GM23248 (cell line): Measurements from ENCODE around the gene HAGH. TPM values are rescaled to one million over a fixed set of nuclear protein-coding genes. Genes with fewer than 3 reads are reported as not detected.

Experiments used
- DNase-seq: peaks from one replicate; pipeline ENCODE4 v3.0.0-alpha.2; 2015
- H2AFZ ChIP-seq: fragments of 200-600 bp; sonication (generic); 2 replicates; pipeline ENCODE4 v1.6.1; 2016; ENCODE audit warnings: antibody characterized with exemption
- H3F3A ChIP-seq: fragments of 200-600 bp; sonication (generic); 2 replicates; pipeline ENCODE4 v1.6.1; 2016; ENCODE audit warnings: mild to moderate bottlenecking, antibody characterized with exemption, mixed run types; ENCODE audit not compliant: insufficient read depth
- H3K27ac ChIP-seq: fragments of 200-600 bp; sonication (generic); 2 replicates; pipeline ENCODE4 v1.5.1; 2016; ENCODE audit warnings: mild to moderate bottlenecking
- H3K27me3 ChIP-seq: fragments of 200-600 bp; sonication (generic); replicated peaks from 2 replicates; pipeline ENCODE4 v1.6.1; 2016; ENCODE audit warnings: mild to moderate bottlenecking; ENCODE audit not compliant: insufficient read depth
- H3K36me3 ChIP-seq: fragments of 200-600 bp; sonication (generic); 2 replicates; pipeline ENCODE4 v1.6.1; 2016; ENCODE audit warnings: low read depth, mild to moderate bottlenecking
- H3K4me1 ChIP-seq: fragments of 200-600 bp; sonication (generic); 2 replicates; pipeline ENCODE4 v1.6.1; 2016; ENCODE audit warnings: mild to moderate bottlenecking; ENCODE audit not compliant: insufficient read depth
- H3K4me2 ChIP-seq: fragments of 200-600 bp; sonication (generic); one replicate; pipeline ENCODE4 v1.6.1; 2016; ENCODE audit warnings: mild to moderate bottlenecking; ENCODE audit not compliant: unreplicated experiment
- H3K4me3 ChIP-seq: fragments of 200-600 bp; sonication (generic); 2 replicates; pipeline ENCODE4 v1.5.1; 2016; ENCODE audit warnings: mild to moderate bottlenecking
- H3K79me2 ChIP-seq: fragments of 200-600 bp; sonication (generic); 2 replicates; pipeline ENCODE4 v1.6.1; 2016; ENCODE audit warnings: mild to moderate bottlenecking; ENCODE audit not compliant: insufficient read depth
- H3K9ac ChIP-seq: fragments of 200-600 bp; sonication (generic); 2 replicates; pipeline ENCODE4 v1.6.1; 2016; ENCODE audit warnings: mild to moderate bottlenecking
- H3K9me2 ChIP-seq: fragments of 200-600 bp; sonication (generic); 2 replicates; pipeline ENCODE4 v1.6.1; 2016; ENCODE audit warnings: mixed run types, mild to moderate bottlenecking, moderate library complexity; ENCODE audit not compliant: insufficient read depth
- H3K9me3 ChIP-seq: fragments of 200-600 bp; sonication (generic); one replicate; pipeline ENCODE4 v1.6.1; 2017; ENCODE audit warnings: low read depth
- H4K20me1 ChIP-seq: fragments of 200-600 bp; sonication (generic); 2 replicates; pipeline ENCODE4 v1.6.0; 2016; ENCODE audit not compliant: insufficient read depth
- EZH2 ChIP-seq: fragments of 200-600 bp; sonication (generic); IDR thresholded peaks from 2 replicates; pipeline ENCODE4 v1.6.1; 2018; ENCODE audit warnings: antibody characterized with exemption, mild to moderate bottlenecking; ENCODE audit not compliant: insufficient read depth, poor library complexity, severe bottlenecking
- EZH2phosphoT487 ChIP-seq: fragments of 200-600 bp; sonication (generic); IDR thresholded peaks from 2 replicates; pipeline ENCODE4 v1.6.1; 2018; ENCODE audit warnings: antibody characterized with exemption, moderate library complexity, mild to moderate bottlenecking, low read depth; ENCODE audit not compliant: insufficient read depth
- WGBS, 2 experiments: methylation state at CpG; one replicate each; pipeline ENCODE4 v1.1.6; 2015 to 2017; ENCODE audit warnings: low lambda C conversion rate in 2 of 2, low coverage in 1 of 2; ENCODE audit errors: missing lambda C conversion rate in 2 of 2; 5-methylcytosine and 5-hydroxymethylcytosine counted together
- in situ Hi-C: fragments of 300-500 bp; cut with MboI; formaldehyde crosslinking; loops from 2 replicates; pipeline ENCODE4 v1.15.0; 2020
- polyA plus RNA-seq: library from polyadenylated mRNA; unstranded; fragments of >200 nt; fragmentation: Nextera tagmentation; extraction: Ambion mirVana; gene quantifications from 2 replicates; pipeline ENCODE4 v1.2.1, GENCODE V29; 2016
- total RNA-seq: library from RNA; depleted of rRNA; stranded (reverse); fragments of >200 nt; shearing (Covaris generic); gene quantifications from 2 replicates; pipeline ENCODE4 v1.2.3, GENCODE V29; 2014

HAGH gene
- total and polyA plus RNA-seq, 2 experiments from 2014 or later: 48.9 to 76.5 TPM

DNA sequence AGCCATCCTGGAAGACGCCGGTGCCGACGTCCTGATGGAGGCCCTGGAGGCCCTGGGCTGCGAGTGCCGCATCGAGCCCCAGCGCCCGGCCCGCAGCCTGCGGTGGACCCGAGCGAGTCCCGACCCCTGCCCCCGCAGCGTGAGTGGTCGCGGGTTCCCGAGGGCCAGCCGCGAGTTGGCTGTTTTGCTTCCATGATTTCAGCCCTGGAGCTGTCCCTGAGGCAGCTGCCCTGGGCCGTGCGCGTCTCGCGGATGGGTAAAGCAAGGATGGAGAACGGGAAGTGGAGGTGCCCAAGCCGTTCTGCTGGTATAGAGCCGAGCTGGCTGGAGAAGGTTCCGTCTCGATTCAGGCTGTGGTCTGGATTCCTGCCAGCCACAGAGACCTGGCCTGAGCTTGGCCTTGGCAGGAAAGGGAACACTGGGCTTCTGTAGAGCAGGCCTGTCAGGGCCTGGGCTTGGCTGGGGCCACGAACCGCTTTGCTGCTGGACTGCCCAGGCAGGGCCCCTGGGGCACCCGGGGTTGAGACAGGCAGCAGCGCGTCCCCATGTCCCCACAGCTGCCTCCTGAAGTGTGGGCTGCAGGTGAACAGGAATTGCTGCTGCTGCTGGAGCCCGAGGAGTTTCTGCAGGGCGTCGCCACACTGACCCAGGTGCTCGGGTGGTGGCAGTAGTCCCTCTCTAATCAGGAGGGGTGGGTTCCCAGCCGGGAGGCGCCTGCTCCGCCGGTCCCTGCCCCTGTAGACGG is 52.8 kb downstream of the HAGH start:
- H3K27ac ChIP-seq: peak overlapping the region; percentile 44; the same call in 1 of the 2 replicates
- H3K9me2 ChIP-seq: no peaks in the 10 kb centered on the region
- H3K36me3 ChIP-seq: no peaks in the 10 kb centered on the region
- peak overlapping the region; percentile 93 for H3K4me2 ChIP-seq
- peak overlapping the region; percentile 72 for H2AFZ ChIP-seq
- in situ Hi-C loops: no loop called here
- peak overlapping the region; percentile 86 for H3K4me3 ChIP-seq
- peaks cover 38% of the 10 kb centered on the region for H3K79me2 ChIP-seq
- H3F3A ChIP-seq: peaks cover 11% of the 10 kb centered on the region; the same call in 1 of the 2 replicates
- H3K27me3 ChIP-seq: no peaks in the 10 kb centered on the region
- H3K4me1 ChIP-seq: peaks cover 9% of the 10 kb centered on the region; the same call in 1 of the 2 replicates
- H3K9me3 ChIP-seq: no peaks in the 10 kb centered on the region
- DNase-seq: peak; percentile 69
- TF ChIP-seq EZH2 (no peak), EZH2phosphoT487 (no peak)
- peak overlapping the region; percentile 86 for H3K9ac ChIP-seq
- no peaks in the 10 kb centered on the region for H4K20me1 ChIP-seq
- 16 to 22% methylated on average over 32 to 36 of the region's 45 CpGs for WGBS, 2 experiments

DNA sequence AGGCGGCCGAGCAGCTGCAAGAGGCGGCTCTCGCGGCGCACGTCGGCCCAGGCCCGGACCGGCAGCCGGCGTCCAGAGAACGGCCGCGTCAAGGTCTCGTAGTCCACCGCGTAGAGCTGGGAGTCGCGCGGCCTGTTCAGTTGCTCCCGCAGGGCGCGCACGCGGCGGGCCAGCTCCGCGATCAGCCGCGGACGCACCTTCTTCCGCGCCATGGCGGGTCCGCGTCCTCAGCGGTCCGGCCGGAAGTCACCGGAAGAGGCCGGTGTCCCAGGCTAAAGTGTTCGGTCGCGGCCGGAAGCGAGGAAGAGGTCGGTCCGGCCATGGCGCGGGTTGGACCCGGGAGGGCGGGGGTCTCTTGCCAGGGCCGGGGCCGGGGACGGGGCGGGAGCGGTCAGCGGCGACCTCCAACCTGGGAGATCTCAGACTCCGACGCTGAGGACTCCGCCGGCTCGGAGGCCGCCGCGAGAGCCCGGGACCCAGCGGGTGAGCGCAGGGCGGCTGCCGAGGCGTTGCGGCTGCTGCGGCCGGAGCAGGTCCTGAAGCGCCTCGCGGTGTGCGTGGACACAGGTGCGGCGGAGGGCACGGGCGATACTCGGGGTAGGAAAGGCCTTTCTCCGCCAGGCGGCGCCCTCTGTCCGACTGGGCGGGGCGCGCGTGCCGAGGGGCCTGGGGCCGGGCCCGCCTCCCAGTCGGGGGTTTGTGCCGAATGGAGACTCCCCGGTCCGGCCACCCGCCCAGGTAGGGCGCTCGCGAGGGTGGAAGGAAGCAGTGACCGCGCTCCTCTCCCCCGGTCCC is 53.5 kb downstream of the HAGH start, which contains the start of gene MRPS34:
TSS of gene MRPS34 (minus strand) at position 227 of the 795 bp plus-strand sequence. CDS start at position 212, 15 bp downstream.
- in situ Hi-C loops: no loop called here
- H4K20me1 ChIP-seq: no peaks in the 10 kb centered on the region
- H3K4me3 ChIP-seq: peak within 1 kb of the TSS; percentile 86
- WGBS, 2 experiments: 1% methylated on average over 78 to 81 of the region's 108 CpGs
- peaks cover 9% of the 10 kb centered on the region; the same call in 1 of the 2 replicates for H3K4me1 ChIP-seq
- H3K4me2 ChIP-seq: peak within 1 kb of the TSS; percentile 93
- H3K79me2 ChIP-seq: peaks cover 38% of the 10 kb centered on the region
- no peaks in the 10 kb centered on the region for H3K36me3 ChIP-seq
- no peaks in the 10 kb centered on the region for H3K9me3 ChIP-seq
- DNase-seq: peak; percentile 94
- peaks cover 11% of the 10 kb centered on the region; the same call in 1 of the 2 replicates for H3F3A ChIP-seq
- TF ChIP-seq EZH2phosphoT487 (no peak), EZH2 (no peak)
- no peaks in the 10 kb centered on the region for H3K27me3 ChIP-seq
- peak within 1 kb of the TSS; percentile 44 for H3K27ac ChIP-seq
- H3K9ac ChIP-seq: peak within 1 kb of the TSS; percentile 86
- no peaks in the 10 kb centered on the region for H3K9me2 ChIP-seq
- H2AFZ ChIP-seq: peak within 1 kb of the TSS; percentile 72

DNA sequence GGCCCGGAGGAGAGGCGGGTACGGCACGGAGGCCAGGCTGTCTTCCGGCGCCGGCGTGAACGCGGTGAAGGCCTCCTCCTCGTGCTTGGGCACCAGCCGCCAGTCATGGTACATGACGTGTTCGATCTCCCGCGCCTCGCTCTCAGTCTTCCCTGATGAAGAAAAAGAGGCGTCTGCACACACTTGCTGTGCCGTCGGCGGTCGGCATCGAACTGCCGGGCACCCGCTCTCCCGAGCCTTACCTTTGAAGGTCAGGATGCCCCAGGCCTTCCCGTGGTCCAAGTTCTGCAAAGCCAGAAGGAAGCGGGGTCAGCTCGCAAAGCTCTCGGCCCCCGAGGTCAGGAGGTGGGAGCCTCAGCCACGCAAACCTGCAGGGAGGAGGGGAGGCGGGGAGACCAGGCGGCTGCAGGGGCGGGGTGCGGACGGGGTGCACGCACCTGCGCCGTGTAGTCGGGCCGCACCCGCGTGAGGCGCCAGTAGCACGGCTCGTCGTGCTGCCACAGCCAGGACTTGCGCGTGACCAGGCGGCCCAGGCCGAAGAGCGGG is 54.2 kb downstream of the HAGH start, which contains the start of gene EME2:
TSS of gene EME2 (plus strand) at position 449 of the 546 bp plus-strand sequence. CDS start 418 bp downstream, outside the sequence.
- Histone ChIP-seq H3K4me1 (peaks cover 9% of the 10 kb centered on the region; the same call in 1 of the 2 replicates), H3K4me3 (peak within 1 kb of the TSS; percentile 86), H3K4me2 (peak within 1 kb of the TSS; percentile 93), H3K9me2 (no peaks in the 10 kb centered on the region), H3K27ac (peak within 1 kb of the TSS; percentile 44), H3F3A (peaks cover 11% of the 10 kb centered on the region; the same call in 1 of the 2 replicates), H4K20me1 (no peaks in the 10 kb centered on the region), H3K36me3 (no peaks in the 10 kb centered on the region), H3K9ac (peak within 1 kb of the TSS; percentile 86), H3K27me3 (no peaks in the 10 kb centered on the region), H3K79me2 (peaks cover 38% of the 10 kb centered on the region), H2AFZ (peak within 1 kb of the TSS; percentile 72), H3K9me3 (no peaks in the 10 kb centered on the region)
- DNase-seq: peak; percentile 74
- TF ChIP-seq EZH2phosphoT487 (no peak), EZH2 (no peak)
- WGBS, 2 experiments: 1% methylated on average over 36 to 48 of the region's 53 CpGs
- in situ Hi-C loops: no loop called here

DNA sequence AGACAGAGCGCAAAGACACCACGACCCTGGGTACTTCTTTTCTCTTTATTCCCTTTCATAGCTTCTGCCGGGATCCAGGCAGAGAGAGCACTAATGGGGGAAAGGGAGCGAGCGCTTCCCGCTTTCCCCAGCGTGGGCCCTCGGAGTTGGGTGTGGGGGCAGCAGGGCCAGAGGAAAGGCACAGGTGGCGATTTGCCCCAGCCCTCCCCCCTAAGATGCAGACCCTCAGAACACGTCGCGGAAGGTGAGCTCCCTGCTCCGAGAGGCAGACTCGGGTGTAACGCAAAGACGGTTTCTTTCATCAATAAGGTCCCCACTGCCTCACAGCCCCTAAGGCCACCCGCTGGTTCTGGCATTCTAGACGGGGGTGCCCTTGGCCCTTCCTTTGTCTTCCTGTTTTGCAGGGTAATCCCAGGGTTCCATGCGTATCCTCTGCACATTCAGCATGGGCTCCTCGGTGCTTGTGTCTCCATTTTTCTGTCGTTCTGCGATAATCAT is 54.7 kb downstream of the HAGH start:
- WGBS, 2 experiments: 2 to 3% methylated on average over 22 of the region's 22 CpGs
- Histone ChIP-seq H3K9me3 (no peaks in the 10 kb centered on the region), H3K4me1 (peaks cover 9% of the 10 kb centered on the region; the same call in 1 of the 2 replicates), H3K27ac (peak overlapping the region; percentile 38), H3F3A (peaks cover 11% of the 10 kb centered on the region; the same call in 1 of the 2 replicates), H4K20me1 (no peaks in the 10 kb centered on the region), H3K79me2 (peaks cover 38% of the 10 kb centered on the region), H3K9ac (peak overlapping the region; percentile 86), H3K27me3 (no peaks in the 10 kb centered on the region), H3K4me2 (peak overlapping the region; percentile 93), H2AFZ (peak overlapping the region; percentile 17; the same call in 1 of the 2 replicates), H3K4me3 (peak overlapping the region; percentile 86), H3K36me3 (no peaks in the 10 kb centered on the region), H3K9me2 (no peaks in the 10 kb centered on the region)
- in situ Hi-C loops: no loop called here
- DNase-seq: no peak
- TF ChIP-seq EZH2phosphoT487 (no peak), EZH2 (no peak)
